ENCODE data around the gene AKR1A1. TPM values are rescaled to one million over a fixed set of nuclear protein-coding genes. Genes with fewer than 3 reads are reported as not detected.
A peak's percentile ranks its signal among the peaks of the same experiment; 100 is the strongest.

The AKR1A1 gene
- total and polyA plus RNA-seq, 12 donors: 38.0 to 91.8 (median 46.6) TPM

DNA sequence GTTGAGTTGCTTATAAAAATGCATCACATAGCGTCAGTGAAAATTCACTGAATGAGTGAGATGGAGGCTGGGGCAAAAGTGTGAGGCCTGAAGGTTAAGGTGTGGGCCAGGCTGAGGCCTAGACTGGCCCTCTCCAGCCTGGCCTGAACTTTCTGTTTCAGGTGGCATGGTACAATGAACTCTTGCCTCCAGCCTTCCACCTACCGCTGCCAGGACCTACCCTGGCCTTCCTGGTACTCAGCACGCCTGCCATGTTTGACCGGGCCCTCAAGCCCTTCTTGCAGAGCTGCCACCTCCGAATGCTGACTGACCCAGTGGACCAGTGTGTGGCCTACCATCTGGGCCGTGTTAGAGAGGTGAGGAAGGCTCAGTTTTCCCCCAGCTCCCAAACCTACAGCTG, 43.4 kb upstream of the AKR1A1 start:
- no peak for ATAC-seq

DNA sequence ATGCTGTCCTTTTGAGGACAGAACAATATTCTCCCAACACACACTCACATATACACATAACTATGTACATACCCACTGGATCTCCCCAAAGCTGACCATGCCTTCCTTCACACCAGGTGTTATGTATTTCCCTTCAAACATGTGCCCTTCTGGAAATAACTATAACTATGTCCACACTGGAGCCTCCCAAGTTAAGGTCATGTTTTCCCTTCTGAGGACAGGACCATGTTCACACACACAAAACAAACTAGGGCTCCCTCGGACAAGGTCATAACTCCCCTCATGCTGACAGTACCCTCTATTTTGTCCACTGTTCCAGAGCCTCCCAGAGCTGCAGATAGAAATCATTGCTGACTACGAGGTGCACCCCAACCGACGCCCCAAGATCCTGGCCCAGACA, 42.7 kb upstream of the AKR1A1 start:
- ATAC-seq: no peak
- intact Hi-C loops (cut with DNase I): no loop called here
- Histone ChIP-seq H3K9me3 (no peaks in the 10 kb centered on the region), H3K4me1 (peaks cover 0 to 23% (median 16%) of the 10 kb centered on the region in 9 donors), H3K4me3 (no peak overlapping the region), H3K36me3 (peaks cover 0 to 61% (median 30%) of the 10 kb centered on the region in 9 donors), H3K27me3 (no peaks in the 10 kb centered on the region), H3K27ac (peak overlapping the region in 3 of 10 donors; percentile 26 to 56 (median 28))
- DNase-seq: no peak
- WGBS, 2 donors: 89 to 91% methylated on average over 4 of the region's 4 CpGs
- TF ChIP-seq, protein P1, sequence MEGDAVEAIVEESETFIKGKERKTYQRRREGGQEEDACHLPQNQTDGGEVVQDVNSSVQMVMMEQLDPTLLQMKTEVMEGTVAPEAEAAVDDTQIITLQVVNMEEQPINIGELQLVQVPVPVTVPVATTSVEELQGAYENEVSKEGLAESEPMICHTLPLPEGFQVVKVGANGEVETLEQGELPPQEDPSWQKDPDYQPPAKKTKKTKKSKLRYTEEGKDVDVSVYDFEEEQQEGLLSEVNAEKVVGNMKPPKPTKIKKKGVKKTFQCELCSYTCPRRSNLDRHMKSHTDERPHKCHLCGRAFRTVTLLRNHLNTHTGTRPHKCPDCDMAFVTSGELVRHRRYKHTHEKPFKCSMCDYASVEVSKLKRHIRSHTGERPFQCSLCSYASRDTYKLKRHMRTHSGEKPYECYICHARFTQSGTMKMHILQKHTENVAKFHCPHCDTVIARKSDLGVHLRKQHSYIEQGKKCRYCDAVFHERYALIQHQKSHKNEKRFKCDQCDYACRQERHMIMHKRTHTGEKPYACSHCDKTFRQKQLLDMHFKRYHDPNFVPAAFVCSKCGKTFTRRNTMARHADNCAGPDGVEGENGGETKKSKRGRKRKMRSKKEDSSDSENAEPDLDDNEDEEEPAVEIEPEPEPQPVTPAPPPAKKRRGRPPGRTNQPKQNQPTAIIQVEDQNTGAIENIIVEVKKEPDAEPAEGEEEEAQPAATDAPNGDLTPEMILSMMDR (IDR thresholded peaks at IDR 0.05): no peak

More for the DNA sequence above, 43.4 kb upstream of the AKR1A1 start:
- TF ChIP-seq, protein P1 (IDR thresholded peaks at IDR 0.05): no peak
- H3K4me3 ChIP-seq: no peak overlapping the region
- 94 to 96% methylated on average over 6 of the region's 6 CpGs for WGBS, 2 donors
- no peak for DNase-seq
- H3K27me3 ChIP-seq: no peaks in the 10 kb centered on the region
- peak overlapping the region in 1 of 10 donors; percentile 26 for H3K27ac ChIP-seq
- H3K4me1 ChIP-seq: peaks cover 0 to 20% (median 15%) of the 10 kb centered on the region in 9 donors
- intact Hi-C loops (cut with DNase I): no loop called here
- H3K36me3 ChIP-seq: peaks cover 0 to 54% (median 26%) of the 10 kb centered on the region in 9 donors
- H3K9me3 ChIP-seq: no peaks in the 10 kb centered on the region

DNA sequence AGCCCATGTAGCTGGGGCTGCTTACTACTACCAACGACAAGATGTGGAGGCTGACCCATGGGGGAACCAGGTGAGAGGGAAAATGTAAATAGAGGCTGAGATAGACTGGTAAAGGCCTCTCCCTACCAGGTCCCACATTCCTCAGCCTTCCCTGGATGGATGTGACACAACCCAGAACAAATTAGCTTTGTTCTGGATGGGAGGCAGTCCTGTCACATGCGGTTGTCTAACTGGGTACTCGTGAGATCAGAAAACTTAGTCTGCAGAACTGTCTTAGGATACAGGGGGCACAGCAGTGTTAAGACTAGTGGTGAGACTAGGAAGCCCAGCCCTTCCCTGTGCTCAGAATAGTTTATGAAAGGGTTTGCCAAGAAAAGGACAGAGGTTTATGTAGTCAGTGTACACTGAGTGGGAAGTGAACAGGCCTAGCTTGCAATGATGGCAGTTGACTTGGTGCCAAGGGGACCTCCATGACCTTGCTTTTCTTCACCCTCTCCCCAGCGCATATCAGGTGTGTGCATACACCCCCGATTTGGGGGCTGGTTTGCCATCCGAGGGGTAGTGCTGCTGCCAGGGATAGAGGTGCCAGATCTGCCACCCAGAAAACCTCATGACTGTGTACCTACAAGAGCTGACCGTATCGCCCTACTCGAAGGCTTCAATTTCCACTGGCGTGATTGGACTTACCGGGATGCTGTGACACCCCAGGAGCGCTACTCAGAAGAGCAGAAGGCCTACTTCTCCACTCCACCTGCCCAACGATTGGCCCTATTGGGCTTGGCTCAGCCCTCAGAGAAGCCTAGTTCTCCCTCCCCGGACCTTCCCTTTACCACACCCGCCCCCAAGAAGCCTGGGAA, 42.1 kb upstream of the AKR1A1 start:
- peak; percentile 43 to 71 (median 66) for ATAC-seq
- WGBS, 2 donors: 57 to 61% methylated on average over 15 of the region's 15 CpGs
- intact Hi-C loops (cut with DNase I): no loop called here

More for the DNA sequence above, 42.1 kb upstream of the AKR1A1 start:
- Histone ChIP-seq H3K27ac (peak overlapping the region in 7 of 10 donors; percentile 2 to 59 (median 28)), H3K4me3 (no peak overlapping the region), H3K4me1 (peaks cover 0 to 29% (median 16%) of the 10 kb centered on the region in 9 donors), H3K36me3 (peaks cover 0 to 64% (median 36%) of the 10 kb centered on the region in 9 donors), H3K27me3 (no peaks in the 10 kb centered on the region), H3K9me3 (no peaks in the 10 kb centered on the region)
- DNase-seq: no peak
- TF ChIP-seq, protein P1 (IDR thresholded peaks at IDR 0.05): peak in 4 of 9 donors; percentile 14 to 25 (median 22)

Data from heart right ventricle (tissue), 16 donors.